Raji (cell line): ENCODE data around the gene PSMD5.

Source experiments
- POLR2A ChIP-seq: IDR thresholded peaks from 2 replicates; pipeline ENCODE4 v1.6.1; 2011; ENCODE audit warnings: low read depth, low read length, control low read depth; ENCODE audit not compliant: insufficient read depth

PSMD5 gene

DNA sequence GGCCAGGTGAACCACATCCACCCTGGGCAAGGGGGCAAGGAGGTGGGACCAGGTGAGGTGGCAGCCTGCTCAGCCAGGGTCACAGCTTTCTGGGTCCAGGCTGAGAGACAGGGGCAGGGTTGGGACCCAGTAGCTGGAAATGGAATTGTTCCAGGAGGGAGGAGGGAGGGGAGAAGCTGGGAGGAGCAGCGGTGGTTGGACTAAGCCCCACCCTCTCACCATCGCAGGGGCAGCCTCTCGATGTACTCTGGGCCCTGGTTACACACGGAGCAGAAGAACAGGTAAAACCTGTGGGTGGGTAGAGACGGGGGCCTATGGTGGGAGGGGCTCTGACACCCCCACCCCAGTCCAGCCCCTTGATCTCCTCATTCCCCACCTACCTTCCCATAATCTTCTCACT lies 23.1 kb upstream of the PSMD5 start:
- TF ChIP-seq POLR2A = no peak

DNA sequence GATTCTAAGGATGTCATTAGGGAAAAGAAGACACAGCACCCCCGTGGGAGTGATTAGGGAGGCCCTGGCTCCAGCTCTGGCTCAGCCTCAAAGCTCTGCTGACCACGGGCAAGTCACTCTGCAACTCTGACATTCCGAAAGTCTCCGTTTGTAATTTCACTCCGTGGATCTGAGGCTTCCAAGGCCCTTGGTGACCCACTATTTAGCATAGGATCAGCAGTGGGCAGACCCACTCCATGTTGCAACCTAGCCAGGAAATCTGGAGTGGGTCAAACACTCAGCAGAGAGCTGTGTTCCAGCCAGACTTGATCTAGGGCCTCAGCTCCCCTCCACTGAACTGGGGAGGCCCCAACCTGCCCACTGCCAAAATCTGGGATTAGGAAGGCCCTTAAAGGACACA lies 22.5 kb upstream of the PSMD5 start:
- TF ChIP-seq POLR2A = no peak

DNA sequence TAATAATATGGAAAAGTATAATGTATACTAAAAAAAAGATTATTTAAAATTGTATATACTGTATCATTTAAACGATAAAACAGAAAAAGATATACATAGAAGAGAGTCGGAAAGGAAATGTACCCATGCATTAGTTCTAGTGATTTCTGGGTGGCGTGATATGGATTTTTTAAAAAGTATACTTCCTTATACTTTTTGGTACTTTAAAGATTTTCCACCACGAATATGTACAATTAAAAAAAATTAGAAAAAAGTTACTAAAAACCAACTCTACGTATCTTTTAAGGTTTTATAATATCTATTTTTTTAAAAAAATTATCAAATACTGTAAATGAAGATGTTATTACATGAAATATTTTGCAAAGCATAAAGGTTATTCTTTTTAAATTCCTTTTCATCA lies 22.0 kb upstream of the PSMD5 start:
- TF ChIP-seq POLR2A = no peak

DNA sequence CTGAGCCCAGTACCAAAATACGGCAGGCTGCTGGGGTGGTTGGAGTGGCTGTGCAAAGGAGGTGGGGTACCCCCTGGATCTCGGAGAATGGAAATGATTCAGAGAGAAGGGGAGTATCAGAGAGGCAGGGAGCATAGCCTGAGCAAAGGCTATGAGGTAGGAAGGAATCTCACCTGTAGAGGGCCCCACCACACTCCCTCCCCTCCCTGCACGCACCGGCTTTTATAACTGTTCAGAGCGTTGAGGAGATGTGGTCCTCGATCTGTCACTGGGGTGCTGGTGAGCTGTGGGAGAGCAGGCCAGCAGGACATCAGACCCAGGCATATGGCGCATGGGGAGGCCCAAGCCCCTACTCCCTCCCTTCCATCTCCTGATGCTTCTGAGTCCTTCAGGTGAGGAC lies 21.1 kb upstream of the PSMD5 start:
- TF ChIP-seq POLR2A = no peak

DNA sequence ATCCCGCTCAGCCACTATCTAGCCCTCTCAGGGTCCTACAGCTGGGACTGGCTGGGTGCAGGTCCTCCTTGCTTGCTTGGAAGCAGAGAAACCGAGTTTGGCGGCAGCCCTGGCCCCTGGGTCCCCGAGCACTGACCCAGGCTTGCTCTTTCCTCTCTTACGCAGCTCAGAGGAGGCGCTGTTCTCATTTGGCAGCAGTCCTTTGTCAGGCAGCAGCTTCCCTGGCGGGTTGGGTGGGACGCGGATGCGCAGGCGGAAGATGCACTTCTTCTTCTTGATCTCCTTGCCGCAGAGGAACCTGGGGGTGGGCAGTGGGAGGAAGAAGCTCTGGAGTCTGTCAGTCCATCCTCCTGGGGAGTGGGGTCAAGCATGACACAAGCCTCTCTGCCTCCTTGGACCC lies 19.7 kb upstream of the PSMD5 start:
- no peak for TF ChIP-seq POLR2A

DNA sequence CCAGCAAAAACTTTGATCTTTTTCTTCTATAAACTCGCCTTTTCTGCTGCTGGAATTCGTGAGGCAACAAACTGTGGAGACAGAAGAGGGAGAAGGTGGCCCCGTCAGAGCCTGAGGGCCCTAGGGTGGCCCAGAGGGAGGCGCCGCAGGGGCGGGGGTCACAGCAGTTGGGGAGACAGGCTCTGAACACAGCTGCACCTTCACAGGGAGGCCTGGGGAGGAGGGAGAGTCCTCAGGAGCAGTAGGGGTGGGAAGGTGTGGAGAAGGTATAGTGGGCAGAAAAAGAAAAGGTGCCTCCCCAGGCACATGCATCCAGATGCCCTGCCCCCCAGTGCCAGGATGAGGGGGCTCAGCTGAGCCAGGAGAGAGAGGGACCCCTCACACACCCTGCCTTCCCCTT lies 19.2 kb upstream of the PSMD5 start:
- TF ChIP-seq POLR2A = no peak

DNA sequence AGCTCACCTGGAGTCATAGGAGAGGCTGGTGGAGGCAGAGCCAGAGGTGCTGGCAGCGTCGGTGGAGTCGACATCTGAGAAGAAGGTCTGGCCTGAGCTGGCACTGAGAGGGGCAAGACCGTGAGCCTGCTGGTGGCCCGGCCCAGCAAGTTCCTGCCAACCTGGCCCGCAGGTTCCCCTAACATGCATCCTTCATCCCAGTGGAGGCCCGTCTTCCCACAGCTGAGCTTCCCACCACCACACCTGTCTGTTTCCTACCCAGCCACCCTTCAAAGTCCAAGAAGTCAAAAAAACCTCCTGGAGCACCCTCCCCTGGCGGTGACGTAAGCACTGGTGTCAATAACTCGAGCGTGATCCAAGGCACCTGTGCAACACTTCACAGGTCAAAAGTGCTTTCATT lies 17.4 kb upstream of the PSMD5 start:
- no peak for TF ChIP-seq POLR2A

DNA sequence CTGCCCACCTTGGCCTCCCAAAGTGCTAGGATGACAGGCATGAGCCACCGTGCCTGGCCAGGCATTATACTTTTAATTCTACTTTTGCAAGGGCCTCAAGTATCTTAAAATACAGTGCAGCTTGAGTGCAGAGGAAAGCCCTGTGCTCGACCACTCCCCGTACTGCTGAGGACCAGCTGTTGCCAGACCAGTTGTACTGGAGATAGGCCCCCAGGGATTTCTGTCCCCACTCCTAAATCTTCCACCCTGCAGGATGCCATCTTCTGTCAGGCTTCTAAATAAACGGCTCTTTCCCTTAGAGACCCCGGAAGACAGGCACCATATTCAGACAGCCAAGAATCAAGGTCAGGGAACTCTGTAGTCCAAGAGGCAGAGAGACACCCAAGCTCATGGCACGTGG lies 16.6 kb upstream of the PSMD5 start:
- no peak for TF ChIP-seq POLR2A

DNA sequence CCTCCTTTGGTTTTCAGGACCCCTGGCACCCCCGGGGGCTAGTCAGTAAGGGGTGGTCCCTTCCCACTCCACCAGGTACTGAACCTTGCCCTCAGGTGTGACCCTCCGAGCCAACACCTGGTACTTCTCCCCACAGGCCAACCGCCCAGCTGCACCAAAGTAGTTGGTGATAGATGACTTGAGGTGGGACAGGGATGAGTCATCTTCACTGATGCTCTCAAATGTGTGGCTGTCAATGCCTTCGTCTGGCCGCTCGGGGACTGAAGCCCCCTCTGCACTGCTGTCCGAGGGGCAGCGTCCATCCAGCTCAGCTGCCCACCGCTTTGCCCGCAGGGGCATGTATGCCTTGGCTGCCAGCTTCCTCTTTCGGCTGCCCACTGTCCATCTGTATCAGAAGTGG lies 15.2 kb upstream of the PSMD5 start:
- no peak for TF ChIP-seq POLR2A

DNA sequence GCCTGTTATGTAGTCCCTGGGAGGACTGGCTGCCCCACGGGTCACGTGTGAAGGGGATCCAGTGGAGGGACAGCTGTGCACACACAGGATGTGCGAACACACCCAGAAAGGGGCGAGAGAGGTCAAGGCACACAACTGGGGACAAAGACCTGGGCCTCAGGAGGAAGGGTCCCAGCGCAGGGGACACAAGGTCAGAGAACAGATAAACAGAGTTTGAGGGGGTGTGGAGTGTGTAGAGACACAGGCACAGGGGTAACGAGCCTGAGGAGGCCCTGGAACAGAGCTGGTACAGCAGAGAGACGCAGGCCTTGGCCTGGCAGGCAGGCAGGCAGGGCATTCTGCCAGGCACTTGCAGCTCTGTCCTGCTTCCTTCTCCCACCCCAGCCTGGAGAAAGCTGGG lies 14.8 kb upstream of the PSMD5 start:
- TF ChIP-seq POLR2A = no peak

DNA sequence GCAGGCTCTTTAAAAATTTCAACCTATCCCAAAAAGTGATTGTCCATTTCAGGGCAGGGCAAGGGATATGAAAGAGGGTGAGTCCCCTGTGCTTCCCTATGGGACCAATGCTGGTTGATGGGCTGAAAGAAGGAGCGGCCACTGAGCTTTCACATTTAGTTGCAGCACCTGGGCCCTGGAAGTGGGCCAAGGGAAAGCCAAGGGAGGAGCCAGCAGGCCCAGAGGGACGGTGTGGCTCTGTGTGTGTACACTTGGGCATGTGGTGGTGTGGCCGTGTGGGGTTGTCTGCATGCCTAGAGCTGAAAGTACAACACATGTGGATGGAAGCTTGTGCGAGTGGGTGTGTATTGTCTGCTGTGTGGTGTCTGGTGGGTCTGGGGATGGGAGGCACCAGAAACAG lies 14.0 kb upstream of the PSMD5 start:
- no peak for TF ChIP-seq POLR2A

DNA sequence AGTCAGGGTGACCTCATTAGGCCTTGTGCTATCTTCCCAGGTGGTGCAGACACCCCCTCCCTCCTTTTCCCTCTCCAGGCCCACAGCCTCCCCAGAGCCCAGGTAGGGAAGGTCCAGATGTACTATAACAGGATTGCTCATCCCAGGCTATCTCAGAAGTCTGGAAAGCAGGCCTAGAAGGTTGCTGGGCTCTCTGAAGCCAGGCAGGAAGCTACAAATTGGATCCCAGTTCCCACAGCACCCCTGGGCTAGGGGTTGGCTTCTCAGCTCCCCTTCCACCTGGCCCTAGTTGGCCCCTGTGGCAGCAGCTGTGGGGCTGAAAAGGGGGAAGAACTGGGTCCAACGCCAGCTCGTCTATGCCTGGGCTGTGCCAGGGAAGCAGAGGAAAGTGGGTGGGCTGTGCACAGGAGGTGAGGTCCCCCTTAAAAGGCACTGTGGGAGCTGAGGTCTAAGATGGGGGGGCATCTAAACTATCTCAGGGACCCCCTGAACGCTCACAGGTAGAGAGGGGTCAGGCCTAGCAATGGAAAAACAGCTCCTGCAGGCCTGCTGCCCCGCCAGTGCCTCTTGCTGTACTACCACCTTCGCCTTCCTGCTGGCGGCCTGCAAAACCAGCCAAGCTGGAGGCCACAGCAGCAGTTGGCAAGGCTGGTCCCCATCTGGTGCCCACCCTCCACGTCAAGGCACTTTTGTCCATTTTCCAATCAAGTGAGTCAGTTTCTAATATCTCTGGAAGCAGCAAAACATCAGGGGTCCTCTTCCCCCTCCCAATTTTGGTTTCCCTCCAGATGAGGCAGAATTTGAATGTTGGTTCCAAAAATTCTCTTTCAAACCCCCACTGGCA lies 13.3 kb upstream of the PSMD5 start:
- no peak for TF ChIP-seq POLR2A

DNA sequence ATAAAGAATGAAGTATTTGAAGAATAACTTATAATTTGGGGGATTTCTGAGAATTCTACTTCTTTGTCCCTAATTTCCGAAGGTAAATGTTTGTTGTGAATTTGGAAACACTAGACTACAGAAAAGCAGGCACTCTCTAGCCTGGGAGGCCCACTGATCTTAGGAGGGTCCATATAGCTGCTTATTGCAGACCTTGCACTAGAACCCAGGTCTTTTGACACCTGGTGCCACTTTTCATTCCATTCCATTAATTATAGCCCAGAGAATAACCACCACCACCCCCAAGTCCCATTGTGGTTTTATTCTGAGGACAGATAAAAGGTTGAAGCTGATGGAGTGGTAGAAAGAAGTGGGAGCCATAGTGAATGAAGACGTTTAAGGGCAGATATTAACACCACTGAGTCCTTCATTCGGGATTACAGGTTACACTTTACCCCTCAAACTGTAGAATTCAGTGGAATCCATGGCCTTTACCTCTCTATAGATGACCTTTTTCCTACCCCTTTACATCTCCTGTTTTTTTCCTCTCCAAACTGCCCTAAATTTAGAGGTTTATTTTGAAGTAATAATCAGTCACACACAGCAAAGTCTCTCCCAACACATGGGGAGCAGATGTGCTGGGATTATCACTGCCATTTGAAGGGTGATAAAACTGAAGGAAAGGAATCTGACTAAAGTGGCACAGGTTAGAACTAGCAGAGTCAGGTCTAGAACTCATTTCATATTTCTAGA lies 12.0 kb upstream of the PSMD5 start:
- no peak for TF ChIP-seq POLR2A

DNA sequence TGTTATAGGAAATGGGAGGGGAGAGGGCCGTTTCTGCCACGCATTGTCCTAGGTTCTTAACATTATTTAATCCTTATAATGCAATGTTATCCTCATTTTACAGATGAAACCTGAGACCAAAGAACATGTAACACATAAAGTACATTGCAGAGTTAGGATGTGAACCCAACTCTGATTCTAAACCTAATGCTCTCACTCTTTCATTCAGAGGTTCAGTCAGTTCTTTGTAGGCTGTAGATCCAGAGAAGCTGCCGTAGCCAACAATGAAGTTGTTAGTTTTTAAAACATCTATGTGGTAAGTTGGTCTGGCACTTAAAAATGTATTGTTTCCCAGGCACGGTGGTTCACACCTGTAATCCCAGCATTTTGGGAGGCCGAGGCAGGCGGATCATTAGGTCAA lies 10.5 kb upstream of the PSMD5 start:
- no peak for TF ChIP-seq POLR2A

DNA sequence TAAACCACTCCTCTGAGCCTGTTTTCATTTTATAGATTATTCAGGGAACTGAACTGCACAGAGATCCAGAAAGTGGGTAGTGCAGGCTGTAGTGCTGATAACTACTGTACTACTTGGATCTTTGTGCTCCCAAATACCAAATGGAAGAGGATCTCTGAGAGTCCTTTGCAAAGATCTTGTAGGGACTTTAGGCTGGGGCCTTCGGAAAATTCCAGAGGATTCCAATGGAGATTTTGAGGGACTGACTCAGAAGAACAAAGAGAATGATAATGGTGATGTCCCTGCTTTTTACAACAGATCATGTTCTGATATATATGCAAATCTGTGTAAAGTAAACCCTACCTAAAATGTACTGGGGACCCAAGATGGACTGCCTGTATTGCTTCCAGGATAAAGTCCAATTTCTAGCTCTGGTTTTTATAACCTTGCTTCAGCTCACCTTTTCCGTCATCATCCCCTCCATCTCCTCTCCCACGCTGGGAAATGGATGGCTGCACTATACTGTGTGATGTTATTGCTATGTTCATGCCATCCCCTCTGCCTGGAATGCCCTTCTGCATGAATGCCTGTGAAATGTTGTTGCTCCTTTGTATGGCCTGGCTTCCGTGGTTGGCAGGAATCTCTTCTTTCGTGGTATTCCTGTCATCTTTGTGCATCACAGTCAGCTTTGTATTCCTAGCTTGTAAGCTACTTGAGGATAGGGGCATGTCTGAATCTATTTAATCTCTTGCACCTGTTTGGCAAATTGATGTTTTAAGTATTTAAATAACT lies 9.7 kb upstream of the PSMD5 start:
- no peak for TF ChIP-seq POLR2A

DNA sequence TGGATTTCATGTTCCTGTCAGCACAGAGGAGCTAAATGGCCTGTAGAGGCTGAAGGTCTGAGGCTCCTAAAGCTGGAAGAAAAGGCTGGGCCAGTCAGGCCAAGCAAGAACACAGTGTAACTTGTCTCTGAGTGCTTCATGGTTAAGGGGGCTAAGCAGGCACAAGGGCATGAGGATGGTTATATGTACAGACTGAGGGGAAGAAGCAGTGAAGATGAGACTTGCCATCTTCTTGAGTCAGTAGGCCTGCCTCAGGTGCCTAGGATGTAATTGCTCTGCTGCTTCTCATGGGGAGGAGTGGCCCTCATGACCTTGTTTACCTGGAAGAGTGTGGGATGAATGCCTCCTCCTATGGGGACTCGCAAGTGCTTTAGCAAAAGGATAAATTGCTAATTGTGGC lies 8.7 kb upstream of the PSMD5 start:
- TF ChIP-seq POLR2A = no peak

DNA sequence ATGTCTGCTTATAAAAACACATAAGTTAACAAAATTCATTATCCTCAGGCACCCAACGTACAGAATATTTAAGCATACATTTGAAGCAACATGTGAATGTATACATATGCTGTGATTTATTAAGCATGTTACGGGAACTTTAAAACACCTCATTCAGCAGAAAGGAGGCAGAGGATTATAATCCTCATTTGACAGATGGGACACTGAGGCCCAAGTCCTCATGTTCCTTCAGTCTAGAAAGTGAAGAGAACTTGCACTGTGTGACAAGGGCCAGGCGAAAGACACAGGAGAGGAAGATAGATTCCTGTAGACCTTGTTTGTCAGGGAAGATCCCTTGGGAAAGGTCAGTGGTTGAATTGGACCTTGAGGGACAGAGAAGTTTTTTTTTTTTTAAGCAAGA lies 7.6 kb upstream of the PSMD5 start:
- TF ChIP-seq POLR2A = no peak

DNA sequence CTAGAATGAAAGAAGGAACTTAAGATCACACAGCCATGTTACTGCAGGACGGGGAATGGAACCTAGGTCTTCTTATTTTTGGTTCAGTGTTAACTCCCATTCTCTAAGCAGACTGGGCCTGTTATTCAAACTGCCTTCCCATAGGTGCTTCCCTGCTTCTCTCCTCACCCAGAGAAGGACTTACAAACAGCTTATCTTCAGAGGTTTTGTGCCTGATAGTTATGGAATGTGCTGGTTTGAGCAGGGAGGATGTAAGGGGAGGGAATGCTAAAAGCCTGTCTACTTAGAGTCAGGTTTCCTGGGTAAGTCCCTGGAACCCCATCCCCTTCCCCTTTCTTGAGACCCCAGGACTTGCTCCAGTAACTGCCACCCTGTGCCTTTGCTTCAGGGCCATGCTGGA lies 4.2 kb upstream of the PSMD5 start:
- no peak for TF ChIP-seq POLR2A
